Trophoblast cell (in vitro differentiated cells and primary cell): ENCODE measurements around the gene CHRNE.
A peak's percentile ranks its signal among the peaks of the same experiment; 100 is the strongest.

ENCODE experiments used
- DNase-seq, 2 donors: peaks; one replicate each; pipeline ENCODE4 v3.0.0-alpha.2; 2016
- H2AFZ ChIP-seq: 2 replicates; pipeline ENCODE4 v1.6.1; 2013; ENCODE audit warnings: low read length, moderate library complexity, mild to moderate bottlenecking; ENCODE audit not compliant: insufficient read depth, poor library complexity
- H2AK5ac ChIP-seq: 2 replicates; pipeline ENCODE4 v1.6.1; 2013; ENCODE audit warnings: mild to moderate bottlenecking, low read length
- H2BK120ac ChIP-seq: 2 replicates; pipeline ENCODE4 v1.6.1; 2013; ENCODE audit warnings: low read length, mild to moderate bottlenecking, moderate library complexity; ENCODE audit not compliant: insufficient read depth, poor library complexity
- H2BK12ac ChIP-seq: 2 replicates; pipeline ENCODE4 v1.6.1; 2013; ENCODE audit warnings: mild to moderate bottlenecking, low read length, moderate library complexity
- H2BK5ac ChIP-seq: 2 replicates; pipeline ENCODE4 v1.6.1; 2013; ENCODE audit warnings: low read length, low read depth, moderate library complexity, mild to moderate bottlenecking; ENCODE audit not compliant: poor library complexity
- H3K14ac ChIP-seq: 2 replicates; pipeline ENCODE4 v1.6.1; 2013; ENCODE audit warnings: mild to moderate bottlenecking, low read length
- H3K18ac ChIP-seq: 2 replicates; pipeline ENCODE4 v1.6.1; 2013; ENCODE audit warnings: mild to moderate bottlenecking, low read length
- H3K23ac ChIP-seq: 2 replicates; pipeline ENCODE4 v1.6.1; 2013; ENCODE audit warnings: low read length
- H3K27ac ChIP-seq: 2 replicates; pipeline ENCODE4 v1.5.1; 2013; ENCODE audit warnings: low read depth, mild to moderate bottlenecking, inconsistent platforms, low read length, moderate library complexity
- H3K27me3 ChIP-seq: 2 replicates; pipeline ENCODE4 v1.6.1; 2013; ENCODE audit warnings: inconsistent platforms, mild to moderate bottlenecking, low read length, moderate library complexity; ENCODE audit not compliant: insufficient read depth
- H3K36me3 ChIP-seq, 2 experiments: 1 replicate in 1 of 2; 2 replicates in 1 of 2; pipeline ENCODE4 v1.6.1; 2013; ENCODE audit warnings: low read length in 2 of 2, mild to moderate bottlenecking in 2 of 2, moderate library complexity in 1 of 2; ENCODE audit not compliant: insufficient read depth in 2 of 2, control insufficient read depth in 1 of 2
- H3K4ac ChIP-seq: 2 replicates; pipeline ENCODE4 v1.6.1; 2013; ENCODE audit warnings: low read depth, mild to moderate bottlenecking, low read length, moderate library complexity
- H3K4me1 ChIP-seq, 2 experiments: 1 replicate in 1 of 2; 2 replicates in 1 of 2; pipeline ENCODE4 v1.6.1; 2013; ENCODE audit warnings: low read length in 2 of 2, mild to moderate bottlenecking in 2 of 2, moderate library complexity in 1 of 2; ENCODE audit not compliant: insufficient read depth in 2 of 2, control insufficient read depth in 1 of 2
- H3K4me2 ChIP-seq: 2 replicates; pipeline ENCODE4 v1.6.1; 2013; ENCODE audit warnings: inconsistent platforms, mild to moderate bottlenecking, low read length, moderate library complexity
- H3K4me3 ChIP-seq: 2 replicates; pipeline ENCODE4 v1.5.1; 2013; ENCODE audit warnings: mild to moderate bottlenecking, low read depth, low read length, inconsistent platforms
- H3K79me1 ChIP-seq: one replicate; pipeline ENCODE4 v1.6.1; 2013; ENCODE audit warnings: low read length
- H3K79me2 ChIP-seq: 2 replicates; pipeline ENCODE4 v1.6.1; 2013; ENCODE audit warnings: low read length, mild to moderate bottlenecking; ENCODE audit not compliant: control insufficient read depth, insufficient read depth, poor library complexity
- H3K9ac ChIP-seq: 2 replicates; pipeline ENCODE4 v1.6.1; 2013; ENCODE audit warnings: mild to moderate bottlenecking, low read length
- H3K9me3 ChIP-seq: 2 replicates; pipeline ENCODE4 v1.6.1; 2013; ENCODE audit warnings: low read depth, mild to moderate bottlenecking, control low read depth, inconsistent platforms, low read length; ENCODE audit not compliant: insufficient read depth
- H4K12ac ChIP-seq: 2 replicates; pipeline ENCODE4 v1.6.1; 2013; ENCODE audit warnings: low read depth, mild to moderate bottlenecking, low read length, moderate library complexity
- H4K8ac ChIP-seq: 2 replicates; pipeline ENCODE4 v1.6.1; 2013; ENCODE audit warnings: low read depth, mild to moderate bottlenecking, low read length, moderate library complexity
- H4K91ac ChIP-seq: one replicate; pipeline ENCODE4 v1.6.1; 2013; ENCODE audit warnings: low read depth, mild to moderate bottlenecking, low read length, moderate library complexity
- WGBS: extraction: QIAGEN DNeasy Blood & Tissue Kit; methylation state at CpG from one replicate; pipeline ENCODE4 v1.1.7; 2013; ENCODE audit warnings: missing lambda C conversion rate; ENCODE audit not compliant: insufficient read length, insufficient coverage; ENCODE audit errors: extremely low coverage; 5-methylcytosine and 5-hydroxymethylcytosine counted together

Gene CHRNE

DNA sequence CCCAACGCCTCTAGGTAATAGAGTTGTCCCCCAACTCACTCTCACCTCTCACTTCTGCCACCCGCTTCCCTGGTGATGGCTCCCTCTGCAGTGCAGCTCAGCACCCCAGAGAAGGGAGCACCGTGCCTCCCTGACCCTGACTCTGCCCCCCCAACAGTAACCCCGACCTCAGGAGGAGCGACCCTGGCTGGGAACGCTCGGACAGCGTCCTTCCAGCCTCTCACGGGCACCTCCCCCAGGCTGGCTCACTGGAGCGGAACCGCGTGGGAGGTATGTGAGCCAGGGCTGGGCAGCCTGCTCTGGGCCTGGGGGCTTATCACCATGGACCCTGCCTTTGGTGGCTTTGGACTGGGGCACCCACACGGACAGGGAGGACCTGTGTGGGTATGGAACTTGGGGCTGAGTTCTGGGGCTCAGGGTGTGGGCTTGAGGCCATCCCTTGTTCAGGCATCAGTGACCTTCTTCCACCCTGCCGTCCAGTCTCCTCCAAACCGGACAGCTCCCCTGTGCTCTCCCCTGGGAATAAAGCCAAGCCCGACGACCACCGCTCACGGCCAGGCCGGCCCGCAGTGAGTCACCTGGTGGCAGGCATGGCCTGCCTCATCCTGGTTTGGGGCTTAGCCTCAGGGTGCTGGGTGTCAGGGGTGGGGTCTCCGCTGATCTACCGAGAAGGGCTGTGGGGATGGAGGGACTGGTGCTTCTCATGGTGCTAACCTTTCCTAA, 10.2 kb downstream of the CHRNE start:
- no peak overlapping the region for H3K4me2 ChIP-seq
- no peak overlapping the region for H3K9ac ChIP-seq
- H3K4me3 ChIP-seq, result no peak overlapping the region
- no CpG with 5 or more reads among the region's 23 CpGs for WGBS
- H3K79me2 ChIP-seq, result no peaks in the 10 kb centered on the region
- H3K23ac ChIP-seq, result no peak overlapping the region
- H3K4me1 ChIP-seq, result no peaks in the 10 kb centered on the region
- no peak overlapping the region for H2BK5ac ChIP-seq
- H3K36me3 ChIP-seq, result peaks cover 89 to 90% of the 10 kb centered on the region in 2 experiments
- no peak overlapping the region for H3K14ac ChIP-seq
- H2AFZ ChIP-seq, result no peak overlapping the region
- no peak overlapping the region for H3K4ac ChIP-seq
- H3K27me3 ChIP-seq, result no peaks in the 10 kb centered on the region
- no peak overlapping the region for H2BK120ac ChIP-seq
- H4K12ac ChIP-seq, result no peak overlapping the region
- H2BK12ac ChIP-seq, result no peak overlapping the region
- H3K9me3 ChIP-seq, result peaks cover 1% of the 10 kb centered on the region
- H4K8ac ChIP-seq, result no peak overlapping the region
- H2AK5ac ChIP-seq, result no peak overlapping the region
- no peak for DNase-seq
- H3K79me1 ChIP-seq, result no peaks in the 10 kb centered on the region
- H4K91ac ChIP-seq, result no peak overlapping the region
- H3K27ac ChIP-seq, result no peak overlapping the region
- H3K18ac ChIP-seq, result no peak overlapping the region

DNA sequence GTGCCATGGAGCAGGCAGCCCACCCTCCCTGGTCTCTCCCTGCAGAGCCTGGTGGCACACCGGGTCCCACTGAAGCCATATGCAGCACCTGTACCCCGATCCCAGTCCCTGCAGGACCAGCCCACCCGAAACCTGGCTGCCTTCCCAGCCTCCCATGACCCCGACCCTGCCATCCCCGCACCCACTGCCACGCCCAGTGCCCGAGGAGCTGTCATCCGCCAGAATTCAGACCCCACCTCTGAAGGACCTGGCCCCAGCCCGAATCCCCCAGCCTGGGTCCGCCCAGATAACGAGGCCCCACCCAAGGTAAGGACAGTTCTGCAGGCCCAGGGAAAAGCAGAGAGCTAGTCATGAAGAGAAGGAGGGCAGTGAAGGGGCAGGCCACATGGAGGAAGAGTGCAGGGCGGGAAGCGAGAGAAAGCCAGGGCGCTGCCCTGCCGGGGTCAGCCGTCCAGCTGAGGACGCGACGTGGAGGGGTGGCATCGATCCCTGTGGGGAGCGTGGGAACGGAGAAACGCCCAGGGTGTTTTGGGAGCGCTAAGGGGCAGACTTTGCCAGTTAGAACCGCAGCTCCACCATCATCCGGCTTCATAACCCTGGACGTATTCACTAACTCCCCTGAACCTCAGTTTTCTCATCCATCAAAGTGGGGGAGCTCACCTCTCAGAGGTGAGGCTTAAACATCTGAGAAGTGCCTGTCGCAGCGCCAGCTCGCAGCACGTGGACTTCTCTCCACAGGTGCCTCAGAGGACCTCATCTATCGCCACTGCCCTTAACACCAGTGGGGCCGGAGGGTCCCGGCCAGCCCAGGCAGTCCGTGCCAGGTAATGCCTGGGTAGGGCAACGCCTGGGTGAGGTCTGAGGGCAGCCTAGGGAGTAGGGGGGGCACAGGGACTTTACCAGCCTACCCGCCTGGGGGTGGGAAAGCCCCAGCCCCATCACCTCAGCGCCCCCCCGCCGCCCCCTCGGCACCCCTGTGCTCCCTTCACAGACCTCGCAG, 11.2 kb downstream of the CHRNE start:
- no peak overlapping the region for H4K91ac ChIP-seq
- H4K12ac ChIP-seq, result no peak overlapping the region
- H3K18ac ChIP-seq, result no peak overlapping the region
- H2AK5ac ChIP-seq, result no peak overlapping the region
- no peaks in the 10 kb centered on the region for H3K79me2 ChIP-seq
- WGBS, result no CpG with 5 or more reads among the region's 42 CpGs
- no peak overlapping the region for H4K8ac ChIP-seq
- no peak overlapping the region for H3K14ac ChIP-seq
- peaks cover 3% of the 10 kb centered on the region for H3K9me3 ChIP-seq
- H2AFZ ChIP-seq, result no peak overlapping the region
- H2BK5ac ChIP-seq, result no peak overlapping the region
- no peak overlapping the region for H3K27ac ChIP-seq
- H2BK120ac ChIP-seq, result no peak overlapping the region
- peaks cover 90 to 91% of the 10 kb centered on the region in 2 experiments for H3K36me3 ChIP-seq
- no peak overlapping the region for H3K9ac ChIP-seq
- H3K4ac ChIP-seq, result no peak overlapping the region
- H3K79me1 ChIP-seq, result no peaks in the 10 kb centered on the region
- DNase-seq, result no peak
- H3K23ac ChIP-seq, result no peak overlapping the region
- no peak overlapping the region for H3K4me2 ChIP-seq
- H3K27me3 ChIP-seq, result no peaks in the 10 kb centered on the region
- peak overlapping the region; percentile 7 for H3K4me3 ChIP-seq
- H3K4me1 ChIP-seq, result no peaks in the 10 kb centered on the region
- no peak overlapping the region for H2BK12ac ChIP-seq

DNA sequence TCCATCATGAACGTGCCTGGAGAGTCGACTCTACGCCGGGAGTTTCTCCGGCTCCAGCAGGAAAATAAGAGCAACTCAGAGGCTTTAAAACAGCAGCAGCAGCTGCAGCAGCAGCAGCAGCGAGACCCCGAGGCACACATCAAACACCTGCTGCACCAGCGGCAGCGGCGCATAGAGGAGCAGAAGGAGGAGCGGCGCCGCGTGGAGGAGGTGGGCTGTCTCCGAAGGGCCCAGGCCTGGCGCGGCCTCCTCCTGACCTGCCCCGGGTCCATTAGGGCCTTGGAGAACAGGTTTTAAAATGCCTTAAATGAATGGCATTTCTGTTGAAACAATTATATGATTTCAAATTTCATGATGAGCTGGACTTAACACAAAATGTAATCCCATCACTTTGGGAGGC, 15.3 kb downstream of the CHRNE start:
- no peak overlapping the region for H3K23ac ChIP-seq
- H2BK5ac ChIP-seq, result no peak overlapping the region
- no peak overlapping the region for H4K91ac ChIP-seq
- H2BK12ac ChIP-seq, result no peak overlapping the region
- DNase-seq, result no peak
- H3K4me2 ChIP-seq, result no peak overlapping the region
- H3K79me2 ChIP-seq, result no peaks in the 10 kb centered on the region
- no peak overlapping the region for H3K9ac ChIP-seq
- H3K14ac ChIP-seq, result no peak overlapping the region
- no peak overlapping the region for H3K18ac ChIP-seq
- H4K8ac ChIP-seq, result no peak overlapping the region
- no peak overlapping the region for H3K4me3 ChIP-seq
- H2BK120ac ChIP-seq, result no peak overlapping the region
- peaks cover 75 to 80% of the 10 kb centered on the region in 2 experiments for H3K36me3 ChIP-seq
- H3K27me3 ChIP-seq, result no peaks in the 10 kb centered on the region
- H2AFZ ChIP-seq, result no peak overlapping the region
- H3K9me3 ChIP-seq, result peaks cover 3% of the 10 kb centered on the region
- H4K12ac ChIP-seq, result no peak overlapping the region
- no peak overlapping the region for H3K27ac ChIP-seq
- H2AK5ac ChIP-seq, result no peak overlapping the region
- no peaks in the 10 kb centered on the region for H3K79me1 ChIP-seq
- no peak overlapping the region for H3K4ac ChIP-seq
- H3K4me1 ChIP-seq, result no peaks in the 10 kb centered on the region
- WGBS, result no CpG with 5 or more reads among the region's 18 CpGs

DNA sequence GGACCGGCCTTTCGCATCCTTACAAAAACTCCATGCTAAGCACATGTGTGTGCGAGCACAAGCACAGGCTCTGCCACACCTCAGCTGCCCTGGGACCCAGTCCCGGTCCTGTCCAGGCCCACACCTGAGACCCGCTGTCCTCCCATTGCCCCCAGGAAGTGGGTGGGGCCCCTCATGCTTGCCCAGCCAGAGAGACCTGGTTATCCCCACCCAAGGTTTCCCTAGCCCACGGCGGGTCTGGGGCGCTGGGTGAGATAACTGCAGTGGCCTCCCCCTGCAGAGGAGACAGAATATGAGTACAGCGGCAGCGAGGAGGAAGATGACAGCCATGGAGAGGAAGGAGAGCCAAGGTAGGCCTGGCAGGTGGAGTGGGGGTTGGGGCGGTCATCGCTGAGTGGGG, 16.1 kb downstream of the CHRNE start:
- Histone ChIP-seq H3K4me1 (no peaks in the 10 kb centered on the region), H3K4ac (no peak overlapping the region), H3K14ac (no peak overlapping the region), H2BK5ac (no peak overlapping the region), H3K9me3 (peaks cover 1% of the 10 kb centered on the region), H3K79me2 (no peaks in the 10 kb centered on the region), H4K12ac (no peak overlapping the region), H3K4me2 (no peak overlapping the region), H3K18ac (no peak overlapping the region), H3K4me3 (no peak overlapping the region), H3K9ac (no peak overlapping the region), H3K36me3 (peaks cover 70 to 77% of the 10 kb centered on the region in 2 experiments), H3K27me3 (no peaks in the 10 kb centered on the region), H2BK12ac (no peak overlapping the region), H2AFZ (no peak overlapping the region), H4K91ac (no peak overlapping the region), H4K8ac (no peak overlapping the region), H3K23ac (no peak overlapping the region), H3K79me1 (no peaks in the 10 kb centered on the region), H2AK5ac (no peak overlapping the region), H3K27ac (no peak overlapping the region), H2BK120ac (no peak overlapping the region)
- DNase-seq, result no peak
- WGBS, result no CpG with 5 or more reads among the region's 12 CpGs
